ENCODE results near the gene HSPA8.
"Not testable (repeated sequence)": the region's sequence is repeated elsewhere in the genome, so short reads cannot be mapped to it uniquely, and the experiment has no call there.

Gene HSPA8

GRCh38 chr11:123061403-123062157, at the start of gene HSPA8:
Gene HSPA8 (minus strand): TSS chr11:123062136. CDS start chr11:123061324, 812 bp downstream.
- no peak for DNase-seq

DNA sequence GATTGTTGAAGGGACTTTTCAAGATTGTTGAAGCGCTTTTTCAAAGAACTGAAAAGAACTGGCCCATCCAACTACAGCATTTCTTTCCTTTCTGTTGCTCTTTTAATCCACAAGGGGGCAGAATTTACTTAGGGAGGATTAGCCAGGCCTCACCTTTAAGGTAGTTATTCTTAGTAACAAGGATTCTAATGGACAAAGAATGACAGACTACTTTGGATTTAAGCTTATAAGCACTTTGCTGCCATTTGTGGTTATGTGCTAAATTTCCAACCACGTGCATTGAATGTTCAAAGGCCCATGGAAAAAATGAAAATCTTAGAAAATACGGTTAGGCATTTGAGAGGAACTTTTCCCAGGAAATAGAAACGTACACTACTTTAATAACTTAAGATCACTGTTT, 49.5 kb upstream of the HSPA8 start:
- DNase-seq: no peak

DNA sequence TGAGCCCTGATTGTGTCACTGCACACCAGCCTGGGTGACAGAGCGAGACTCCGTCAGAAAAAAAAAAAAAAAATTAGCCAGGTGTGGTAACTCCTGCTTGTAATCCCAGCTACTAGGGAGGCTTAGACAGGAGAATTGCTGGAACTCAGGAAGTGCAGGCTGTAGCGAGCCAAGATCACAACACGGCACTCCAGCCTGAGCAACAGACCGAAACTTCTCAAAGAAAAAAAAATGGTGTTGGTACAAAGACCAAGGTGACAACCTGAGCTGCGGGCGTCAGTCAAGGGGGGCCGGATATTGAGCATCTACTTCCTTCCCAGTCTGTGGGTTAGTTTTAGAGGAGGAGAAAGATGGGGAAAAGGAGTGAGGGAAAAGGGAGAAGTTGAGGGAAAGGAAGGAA, 48.5 kb upstream of the HSPA8 start:
- DNase-seq: no peak

- DNase-seq: no peak
Observed at GRCh38 chr11:123107945-123108495, 46.1 kb upstream of the HSPA8 start.

DNA sequence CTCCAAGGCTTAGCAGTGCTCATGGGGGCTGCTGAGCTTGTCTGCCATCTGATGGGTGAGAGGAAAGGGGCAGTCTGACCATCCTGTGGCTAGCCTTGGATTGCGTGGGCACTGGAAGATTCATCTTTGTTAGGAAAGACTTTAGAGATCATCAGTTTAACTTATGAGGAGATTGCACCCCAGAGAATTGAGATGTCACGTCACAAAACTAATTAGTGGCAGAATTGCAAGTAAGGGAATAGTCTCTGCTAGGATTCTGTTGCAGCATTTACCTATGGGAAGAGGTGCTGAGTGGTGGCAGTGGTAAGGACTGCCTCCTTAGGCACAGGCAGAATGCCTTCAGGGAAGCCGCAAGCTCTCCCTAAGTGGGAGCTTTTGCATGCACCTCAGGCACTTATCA, 42.8 kb upstream of the HSPA8 start:
- DNase-seq: no peak

DNA sequence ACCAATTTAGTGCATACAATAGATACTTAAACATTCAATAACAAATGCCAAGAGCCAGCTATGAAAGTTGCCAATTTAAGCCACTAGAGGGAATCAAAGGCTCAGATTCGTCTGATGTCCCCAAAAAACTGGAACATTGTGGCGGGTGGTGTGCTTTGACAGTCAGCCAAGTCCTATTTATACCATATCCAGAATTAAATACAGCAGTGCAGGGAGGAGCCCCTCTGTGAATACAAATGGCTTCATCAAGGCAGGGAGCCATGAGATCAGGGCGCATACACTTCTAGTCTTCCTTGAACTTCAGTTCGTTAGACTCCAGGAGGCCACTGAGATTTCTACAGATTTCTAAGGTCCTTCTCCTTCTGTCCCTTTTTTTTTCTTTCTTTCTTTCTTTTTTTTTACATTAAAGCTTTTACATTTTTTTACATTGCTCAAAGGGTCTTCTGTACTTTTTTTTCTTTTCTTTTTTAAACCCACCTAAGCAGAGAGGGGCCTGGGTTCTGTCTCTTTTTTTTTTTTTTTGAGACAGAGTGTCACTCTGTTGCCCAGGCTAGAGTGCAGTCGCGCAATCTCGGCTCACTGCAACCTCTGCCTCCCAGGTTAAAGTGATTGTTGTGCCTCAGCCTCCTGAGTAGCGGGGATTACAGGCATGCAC, 41.5 kb upstream of the HSPA8 start:
- DNase-seq: peak; percentile 93

- DNase-seq: peak; percentile 33
Observed at GRCh38 chr11:123100379-123101085, 38.6 kb upstream of the HSPA8 start.

DNA sequence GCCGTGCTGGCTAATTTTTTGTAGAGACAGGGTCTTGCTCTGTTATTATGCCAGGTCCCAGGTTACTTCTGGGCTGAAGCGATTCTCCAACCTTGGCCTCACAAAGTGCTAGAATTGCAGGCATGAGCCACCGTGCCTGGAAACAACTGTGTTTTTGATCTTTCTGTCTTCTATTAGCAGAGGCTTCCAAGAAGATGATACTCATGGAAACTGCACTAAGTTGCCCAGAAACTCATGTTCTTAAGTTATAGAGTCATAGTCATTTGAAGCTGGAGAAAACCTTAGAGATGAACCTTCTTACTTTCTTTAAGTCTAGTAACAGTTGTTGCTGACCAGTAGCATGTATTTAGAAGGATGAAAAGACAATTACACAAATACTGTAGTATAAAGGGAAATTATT, 37.1 kb upstream of the HSPA8 start:
- no peak for DNase-seq

DNA sequence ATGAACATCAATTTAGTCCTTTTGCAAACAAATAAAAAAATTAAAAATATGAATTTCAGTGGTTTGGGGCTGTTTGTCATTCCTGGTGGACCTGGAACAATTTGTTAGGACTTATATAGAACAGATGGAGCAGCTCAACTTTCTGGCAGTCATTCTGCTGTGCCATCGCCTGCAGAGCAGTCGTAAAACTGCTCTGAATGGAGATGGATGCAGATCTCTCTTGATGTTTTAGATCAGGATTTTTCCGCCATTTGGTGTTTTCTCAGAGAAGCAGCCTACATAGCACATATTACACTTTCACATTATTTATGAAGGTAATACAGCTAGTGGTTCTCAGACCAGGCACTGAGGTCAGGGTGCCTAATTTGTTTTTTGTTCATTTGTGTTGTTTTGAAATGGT, 31.8 kb upstream of the HSPA8 start:
- no peak for DNase-seq

- DNase-seq: no peak
Observed at GRCh38 chr11:123091506-123091905, 29.6 kb upstream of the HSPA8 start.

GRCh38 chr11:123090168-123090567, 28.2 kb upstream of the HSPA8 start:
- DNase-seq: not testable (repeated sequence)

DNA sequence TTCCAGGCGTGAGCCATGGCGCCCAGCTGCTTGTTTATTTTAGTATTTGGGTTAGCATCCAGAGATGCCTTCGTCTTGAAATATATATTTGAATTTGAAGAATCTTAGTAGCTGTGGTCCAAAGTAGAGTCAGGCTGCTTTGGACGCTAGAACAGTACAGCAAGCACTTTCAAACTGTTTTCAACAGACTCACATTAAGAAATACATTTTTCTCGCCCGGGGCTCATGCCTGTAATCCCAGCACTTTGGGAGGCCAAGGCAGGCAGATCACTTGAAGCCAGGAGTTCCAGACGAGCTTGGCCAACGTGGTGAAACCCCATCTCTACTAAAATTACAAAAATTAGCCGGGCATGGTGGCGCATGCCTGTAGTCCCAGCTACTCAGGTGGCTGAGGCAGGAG, 27.0 kb upstream of the HSPA8 start:
- not testable (repeated sequence) for DNase-seq

- not testable (repeated sequence) for DNase-seq
Observed at GRCh38 chr11:123087657-123088056, 25.7 kb upstream of the HSPA8 start.

GRCh38 chr11:123086305-123086704, 24.4 kb upstream of the HSPA8 start:
- no peak for DNase-seq

GRCh38 chr11:123085497-123085896, 23.6 kb upstream of the HSPA8 start:
- DNase-seq: no peak

DNA sequence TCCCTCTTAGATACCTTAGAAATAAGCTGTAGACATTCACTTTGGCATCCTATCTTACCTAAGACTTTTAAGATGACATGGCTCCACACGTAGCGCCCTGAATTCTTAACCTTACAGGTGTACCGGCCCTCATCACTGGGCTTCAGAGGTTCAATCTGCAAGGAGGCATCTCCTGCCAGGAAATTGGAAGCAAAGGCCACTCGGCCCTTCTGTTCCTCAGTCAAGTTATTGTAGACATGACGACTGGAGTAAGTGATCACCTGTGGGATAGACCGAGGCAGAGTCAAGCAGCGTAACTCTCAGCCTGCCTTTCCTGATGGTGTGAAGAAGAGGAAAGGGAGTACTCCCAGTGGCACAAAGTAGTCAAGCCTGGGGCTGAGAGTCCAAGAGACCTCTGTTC, 22.5 kb upstream of the HSPA8 start:
- no peak for DNase-seq

- no peak for DNase-seq
Observed at GRCh38 chr11:123083623-123084029, 21.7 kb upstream of the HSPA8 start.

- DNase-seq: no peak
Observed at GRCh38 chr11:123082977-123083376, 21.0 kb upstream of the HSPA8 start.

DNA sequence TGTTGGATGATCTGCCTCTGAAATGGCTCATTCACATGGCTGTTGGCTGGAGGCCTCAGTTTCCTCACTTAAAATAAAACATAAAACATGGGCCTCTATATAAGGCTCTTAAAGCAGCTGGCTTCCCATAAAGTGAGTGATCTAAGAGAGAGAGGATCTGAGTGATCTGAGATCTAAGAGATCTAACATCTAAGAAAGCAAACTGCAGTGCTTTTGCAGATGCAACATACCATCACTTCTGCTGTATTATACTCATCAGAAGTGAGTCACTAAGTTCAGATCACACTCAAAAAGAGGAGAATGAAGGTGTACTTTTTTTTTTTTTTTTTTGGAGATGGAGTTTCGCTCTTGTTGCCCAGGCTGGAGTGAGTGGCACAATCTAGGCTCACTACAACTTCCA, 18.1 kb upstream of the HSPA8 start:
- DNase-seq: no peak

DNA sequence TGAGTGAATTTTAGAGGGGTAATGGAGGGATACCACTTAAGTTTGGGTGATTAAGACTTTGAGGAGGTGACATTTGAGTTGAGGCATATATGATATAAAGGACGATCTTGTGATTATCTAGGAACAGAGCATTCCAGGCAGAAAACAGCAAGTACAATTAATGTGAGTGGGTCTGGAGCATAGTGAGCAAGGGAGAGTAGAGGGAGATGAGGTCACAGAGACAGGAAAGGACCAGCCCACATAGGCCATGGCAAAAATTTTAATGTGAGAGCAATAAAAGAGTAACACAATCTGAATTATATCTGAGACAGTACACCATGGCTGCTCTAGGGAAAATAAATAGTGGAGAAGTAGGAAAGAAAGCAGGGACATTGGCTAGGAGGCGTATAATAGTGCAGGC, 14.5 kb upstream of the HSPA8 start:
- no peak for DNase-seq

DNA sequence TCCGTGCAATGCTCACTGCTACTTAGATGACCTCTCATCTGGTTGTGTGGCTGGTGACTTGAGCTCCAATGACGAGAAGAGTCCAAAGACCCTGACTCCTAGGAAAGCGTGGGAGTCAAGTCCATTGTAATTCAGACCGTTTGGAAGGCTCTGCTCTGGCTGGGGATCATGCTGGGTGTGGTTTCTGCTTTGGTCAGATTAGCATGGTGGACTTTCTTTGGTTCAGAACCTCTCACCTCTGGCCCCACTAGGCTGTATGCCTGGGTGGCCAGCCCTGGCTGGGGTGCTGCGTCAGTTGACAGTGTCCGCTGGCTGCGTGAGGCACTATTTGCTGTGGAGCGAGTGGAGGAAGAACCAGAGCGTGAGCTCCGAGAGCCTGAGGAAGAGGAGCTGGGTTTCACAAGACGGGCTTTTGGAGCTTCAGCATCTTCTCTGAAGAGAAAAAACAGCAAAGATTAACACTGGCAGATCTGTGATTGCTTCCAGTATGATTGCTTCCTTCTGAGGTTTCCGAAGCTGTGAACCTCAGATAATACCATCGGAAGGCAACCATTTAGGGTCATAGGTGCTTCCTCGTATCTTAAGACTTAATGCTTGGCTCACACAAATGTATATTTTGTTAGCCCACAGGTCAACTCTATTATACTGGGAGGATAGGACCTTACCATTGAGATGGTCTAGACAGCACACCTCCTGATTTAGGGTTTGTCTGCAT, 11.6 kb upstream of the HSPA8 start:
- DNase-seq: no peak

DNA sequence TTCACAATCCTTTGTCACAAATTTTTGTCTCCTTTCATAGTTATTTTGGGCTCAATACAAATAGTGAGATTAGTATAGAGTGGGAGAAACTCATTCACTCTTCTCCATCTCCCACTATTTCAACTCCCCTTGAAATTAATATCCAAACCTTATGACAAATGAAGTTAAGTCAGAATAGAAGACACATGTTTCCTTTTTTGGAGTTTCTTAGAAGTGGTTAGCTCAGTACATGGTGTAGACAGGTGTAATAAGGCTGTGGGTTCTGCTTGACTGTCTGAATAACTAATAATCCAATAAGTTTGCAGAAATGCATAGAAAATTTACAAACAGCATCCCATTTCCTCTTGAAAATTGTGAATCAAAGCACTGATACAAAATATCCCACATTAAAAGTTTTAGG, 10.8 kb upstream of the HSPA8 start:
- DNase-seq: no peak

DNA sequence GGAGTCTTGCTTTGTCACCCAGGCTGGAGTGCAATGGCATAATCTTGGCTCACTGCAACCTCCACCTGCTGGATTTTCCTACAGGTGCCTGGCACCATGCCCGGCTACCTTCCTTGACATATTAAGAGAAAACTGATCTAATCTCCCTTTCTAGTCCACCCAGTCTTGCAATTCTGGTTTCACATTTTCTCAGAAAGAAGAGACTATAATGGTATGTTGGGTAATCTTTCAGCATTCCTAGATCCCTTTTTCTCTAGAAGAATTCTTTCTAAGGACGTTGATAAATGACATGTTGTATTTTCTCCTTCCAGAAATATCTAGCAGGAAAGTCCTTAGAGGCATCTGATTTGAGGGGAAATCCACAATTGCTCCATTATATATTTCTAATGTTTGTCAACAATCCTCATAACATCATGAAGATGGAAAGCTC, 10.4 kb upstream of the HSPA8 start:
- no peak for DNase-seq
